Measurements from ENCODE around the gene ZNF37A. TPM values are rescaled to one million over a fixed set of nuclear protein-coding genes. Genes with fewer than 3 reads are reported as not detected.
A peak's percentile ranks its signal among the peaks of the same experiment; 100 is the strongest.
"Not testable (repeated sequence)": the region's sequence is repeated elsewhere in the genome, so short reads cannot be mapped to it uniquely, and the experiment has no call there.

ZNF37A gene
- polyA plus RNA-seq, 3 donors, result 0.25 to 3.4 (median 1.6) TPM

DNA sequence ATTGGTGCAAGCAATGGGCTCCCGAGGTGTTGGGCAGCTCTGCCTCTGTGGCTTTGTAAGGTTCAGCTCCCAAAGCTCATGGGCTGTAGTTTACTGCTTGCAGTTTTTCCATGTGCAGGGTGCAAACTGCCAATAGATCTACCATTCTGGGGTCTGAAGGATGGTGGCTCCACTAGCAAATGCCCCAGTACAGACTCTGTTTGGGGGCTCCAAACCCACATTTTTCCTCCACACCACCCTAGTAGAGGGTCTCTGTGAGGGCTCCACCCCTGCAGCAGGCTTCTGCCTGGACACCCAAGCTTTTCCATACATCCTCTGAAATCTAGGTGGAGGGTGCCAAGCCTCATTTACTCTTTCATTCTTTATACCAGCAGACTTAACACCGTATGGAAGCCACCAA, 17.4 kb upstream of the ZNF37A start:
- intact Hi-C loops (cut with micrococcal nuclease), result no loop called here
- H3K79me2 ChIP-seq (ENCODE audit: insufficient read depth, low read length), result no peaks in the 10 kb centered on the region
- H3K9ac ChIP-seq (ENCODE audit: insufficient read depth, low read length, poor library complexity, severe bottlenecking), result no peak overlapping the region
- 33% methylated on average over 1 of the region's 2 CpGs for WGBS (ENCODE audit: insufficient coverage)
- Mint-ChIP-seq H3K27ac (no peak overlapping the region), H3K4me3 (no peak overlapping the region), H3K27me3 (ENCODE audit: low read depth in 3 of 3) (peaks cover 0 to 2% (median 1%) of the 10 kb centered on the region in 3 donors), H3K4me1 (peaks cover 5% of the 10 kb centered on the region), H3K36me3 (no peaks in the 10 kb centered on the region), H3K9me3 (peaks cover 20 to 55% (median 33%) of the 10 kb centered on the region in 7 donors)
- H3K4me2 ChIP-seq (replicated peaks; ENCODE audit: extremely low read depth, low read length, poor library complexity, severe bottlenecking), result no peak overlapping the region
- H4K20me1 ChIP-seq (ENCODE audit: insufficient read depth, low read length), result no peaks in the 10 kb centered on the region
- H2AFZ ChIP-seq (ENCODE audit: insufficient read depth, low read depth, low read length, poor library complexity, severe bottlenecking), result no peak overlapping the region
- DNase-seq, result no peak
- peaks cover 17 to 26% of the 10 kb centered on the region in 2 donors for H3K9me3 ChIP-seq (replicated peaks in 1 of 2; ENCODE audit: control insufficient read depth in 1 of 2, insufficient read depth in 1 of 2, low read length in 2 of 2)
- TF ChIP-seq, protein P1, sequence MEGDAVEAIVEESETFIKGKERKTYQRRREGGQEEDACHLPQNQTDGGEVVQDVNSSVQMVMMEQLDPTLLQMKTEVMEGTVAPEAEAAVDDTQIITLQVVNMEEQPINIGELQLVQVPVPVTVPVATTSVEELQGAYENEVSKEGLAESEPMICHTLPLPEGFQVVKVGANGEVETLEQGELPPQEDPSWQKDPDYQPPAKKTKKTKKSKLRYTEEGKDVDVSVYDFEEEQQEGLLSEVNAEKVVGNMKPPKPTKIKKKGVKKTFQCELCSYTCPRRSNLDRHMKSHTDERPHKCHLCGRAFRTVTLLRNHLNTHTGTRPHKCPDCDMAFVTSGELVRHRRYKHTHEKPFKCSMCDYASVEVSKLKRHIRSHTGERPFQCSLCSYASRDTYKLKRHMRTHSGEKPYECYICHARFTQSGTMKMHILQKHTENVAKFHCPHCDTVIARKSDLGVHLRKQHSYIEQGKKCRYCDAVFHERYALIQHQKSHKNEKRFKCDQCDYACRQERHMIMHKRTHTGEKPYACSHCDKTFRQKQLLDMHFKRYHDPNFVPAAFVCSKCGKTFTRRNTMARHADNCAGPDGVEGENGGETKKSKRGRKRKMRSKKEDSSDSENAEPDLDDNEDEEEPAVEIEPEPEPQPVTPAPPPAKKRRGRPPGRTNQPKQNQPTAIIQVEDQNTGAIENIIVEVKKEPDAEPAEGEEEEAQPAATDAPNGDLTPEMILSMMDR (IDR thresholded peaks at IDR 0.05), result no peak
- H3K36me3 ChIP-seq (replicated peaks in 1 of 2; ENCODE audit: control insufficient read depth in 1 of 2, insufficient read depth in 2 of 2, low read length in 2 of 2), result no peaks in the 10 kb centered on the region
- no peaks in the 10 kb centered on the region for H3K27me3 ChIP-seq (ENCODE audit: control insufficient read depth in 2 of 2, insufficient read depth in 2 of 2, low read length in 2 of 2)
- no peak overlapping the region for H3K4me3 ChIP-seq (replicated peaks in 1 of 3; ENCODE audit: low read depth in 2 of 3, low read length in 3 of 3)
- H3K27ac ChIP-seq (ENCODE audit: low read depth in 1 of 2, low read length in 2 of 2), result no peak overlapping the region
- H3K4me1 ChIP-seq (ENCODE audit: control insufficient read depth in 1 of 2, insufficient read depth in 2 of 2, low read length in 2 of 2), result no peaks in the 10 kb centered on the region

DNA sequence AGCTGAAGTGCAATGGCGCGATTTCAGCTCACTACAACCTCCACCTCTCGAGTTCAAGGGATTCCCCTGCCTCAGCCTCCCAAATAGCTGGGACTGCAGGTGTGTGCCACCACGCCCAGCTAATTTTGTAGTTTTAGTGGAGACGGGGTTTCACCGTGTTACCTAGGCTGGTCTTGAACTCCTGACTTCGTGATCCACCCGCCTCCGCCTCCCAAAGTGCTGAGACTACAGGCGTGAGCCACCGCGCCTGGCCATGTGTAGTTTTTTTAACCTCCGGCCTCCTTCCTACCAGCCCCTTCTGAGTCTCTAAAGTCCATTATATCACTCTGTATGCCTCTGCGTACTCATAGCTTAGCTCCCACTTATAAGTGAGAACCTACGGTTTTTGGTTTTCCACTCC, 819 bp upstream of the ZNF37A start:
- H3K27ac ChIP-seq (ENCODE audit: low read depth in 1 of 2, low read length in 2 of 2), result peak overlapping the region in 1 of 2 donors; percentile 87
- Mint-ChIP-seq H3K27ac (peak overlapping the region in 2 of 7 donors; percentile 78 to 94), H3K4me1 (peaks cover 16% of the 10 kb centered on the region), H3K36me3 (peaks cover 23 to 27% of the 10 kb centered on the region in 2 donors), H3K4me3 (peak overlapping the region; percentile 88 to 92)
- H3K9ac ChIP-seq (ENCODE audit: insufficient read depth, low read length, poor library complexity, severe bottlenecking); H3K79me2 ChIP-seq (ENCODE audit: insufficient read depth, low read length); H3K27me3 Mint-ChIP-seq (ENCODE audit: low read depth in 3 of 3); DNase-seq; H3K9me3 Mint-ChIP-seq; H4K20me1 ChIP-seq (ENCODE audit: insufficient read depth, low read length); H3K27me3 ChIP-seq (ENCODE audit: control insufficient read depth in 2 of 2, insufficient read depth in 2 of 2, low read length in 2 of 2); H3K9me3 ChIP-seq (replicated peaks in 1 of 2; ENCODE audit: control insufficient read depth in 1 of 2, insufficient read depth in 1 of 2, low read length in 2 of 2): not testable (repeated sequence)
- H3K36me3 ChIP-seq (replicated peaks in 1 of 2; ENCODE audit: control insufficient read depth in 1 of 2, insufficient read depth in 2 of 2, low read length in 2 of 2), result peaks cover 10 to 28% of the 10 kb centered on the region in 2 donors
- WGBS (ENCODE audit: insufficient coverage), result 93% methylated on average over 11 of the region's 15 CpGs
- peak overlapping the region in 2 of 3 experiments; percentile 48 to 90 for H3K4me3 ChIP-seq (replicated peaks in 1 of 3; ENCODE audit: low read depth in 2 of 3, low read length in 3 of 3)
- H2AFZ ChIP-seq (ENCODE audit: insufficient read depth, low read depth, low read length, poor library complexity, severe bottlenecking), result peak overlapping the region; percentile 100
- intact Hi-C loops (cut with micrococcal nuclease), result loop anchor here (5.0 to 10.0 kb wide), 3 partner anchors 79 to 236 kb away; partner anchors contain the start of genes ZNF248 (in 2 of the 2), ZNF33A (in 2 of the 2) and ZNF25 (in 1 of the 2)
- peaks cover 13 to 21% of the 10 kb centered on the region in 2 donors for H3K4me1 ChIP-seq (ENCODE audit: control insufficient read depth in 1 of 2, insufficient read depth in 2 of 2, low read length in 2 of 2)
- peak overlapping the region; percentile 89 for H3K4me2 ChIP-seq (replicated peaks; ENCODE audit: extremely low read depth, low read length, poor library complexity, severe bottlenecking)
